Endothelial cell of umbilical vein (primary cell): Measurements from ENCODE around the gene IGFBP1.
"Not testable (repeated sequence)": the region's sequence is repeated elsewhere in the genome, so short reads cannot be mapped to it uniquely, and the experiment has no call there.

Experiments used
- JUN ChIP-seq: IDR thresholded peaks from 2 replicates; pipeline ENCODE4 v1.6.1; 2011; ENCODE audit warnings: borderline replicate concordance, low read depth; ENCODE audit not compliant: insufficient read length, insufficient read depth
- POLR2A ChIP-seq: IDR thresholded peaks from 2 replicates; pipeline ENCODE4 v1.6.1; 2012; ENCODE audit warnings: low read depth, mild to moderate bottlenecking, control low read depth, low read length
- TF ChIP-seq, protein P1 (sequence below), 2 donors: IDR thresholded peaks; 1 replicate in 1 of 2; 2 replicates in 1 of 2; pipeline ENCODE4 v1.5.1; 2011; ENCODE audit warnings: low read length in 2 of 2, mild to moderate bottlenecking in 2 of 2, moderate library complexity in 2 of 2, control low read depth in 1 of 2, inconsistent platforms in 1 of 2, low read depth in 1 of 2; ENCODE audit not compliant: insufficient read depth in 1 of 2; ENCODE audit errors: extremely low read depth in 1 of 2
- TF ChIP-seq, protein P2 (sequence below): IDR thresholded peaks from 2 replicates; pipeline ENCODE4 v1.6.1; 2011; ENCODE audit not compliant: insufficient read depth, insufficient read length

DNA sequence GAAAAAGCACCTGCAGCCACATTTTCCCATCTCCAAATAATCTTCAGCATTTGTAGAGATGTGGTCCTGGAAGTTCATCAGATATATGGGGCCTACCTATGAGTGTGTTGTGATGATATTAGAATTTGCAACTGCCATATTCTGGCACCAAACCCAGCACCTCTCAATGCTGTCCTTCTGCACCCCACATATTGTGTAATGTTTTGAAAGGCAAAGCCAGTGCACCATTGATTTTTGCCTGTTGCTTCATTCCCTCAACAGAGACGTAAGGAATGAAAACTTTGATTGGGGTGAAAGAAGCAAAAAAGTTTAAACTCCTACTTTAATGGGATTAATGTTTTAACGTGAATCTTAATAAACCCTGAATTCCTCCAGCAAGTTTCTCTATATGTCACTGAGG, 49.4 kb upstream of the IGFBP1 start:
- TF ChIP-seq, protein P1, sequence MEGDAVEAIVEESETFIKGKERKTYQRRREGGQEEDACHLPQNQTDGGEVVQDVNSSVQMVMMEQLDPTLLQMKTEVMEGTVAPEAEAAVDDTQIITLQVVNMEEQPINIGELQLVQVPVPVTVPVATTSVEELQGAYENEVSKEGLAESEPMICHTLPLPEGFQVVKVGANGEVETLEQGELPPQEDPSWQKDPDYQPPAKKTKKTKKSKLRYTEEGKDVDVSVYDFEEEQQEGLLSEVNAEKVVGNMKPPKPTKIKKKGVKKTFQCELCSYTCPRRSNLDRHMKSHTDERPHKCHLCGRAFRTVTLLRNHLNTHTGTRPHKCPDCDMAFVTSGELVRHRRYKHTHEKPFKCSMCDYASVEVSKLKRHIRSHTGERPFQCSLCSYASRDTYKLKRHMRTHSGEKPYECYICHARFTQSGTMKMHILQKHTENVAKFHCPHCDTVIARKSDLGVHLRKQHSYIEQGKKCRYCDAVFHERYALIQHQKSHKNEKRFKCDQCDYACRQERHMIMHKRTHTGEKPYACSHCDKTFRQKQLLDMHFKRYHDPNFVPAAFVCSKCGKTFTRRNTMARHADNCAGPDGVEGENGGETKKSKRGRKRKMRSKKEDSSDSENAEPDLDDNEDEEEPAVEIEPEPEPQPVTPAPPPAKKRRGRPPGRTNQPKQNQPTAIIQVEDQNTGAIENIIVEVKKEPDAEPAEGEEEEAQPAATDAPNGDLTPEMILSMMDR (IDR thresholded peaks at IDR 0.05; ENCODE audit: extremely low read depth in 1 of 2, insufficient read depth in 1 of 2, low read depth in 1 of 2, low read length in 2 of 2), result not testable (repeated sequence)
- TF ChIP-seq JUN, POLR2A: not testable (repeated sequence)
- TF ChIP-seq, protein P2, sequence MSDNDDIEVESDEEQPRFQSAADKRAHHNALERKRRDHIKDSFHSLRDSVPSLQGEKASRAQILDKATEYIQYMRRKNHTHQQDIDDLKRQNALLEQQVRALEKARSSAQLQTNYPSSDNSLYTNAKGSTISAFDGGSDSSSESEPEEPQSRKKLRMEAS, result not testable (repeated sequence)
